Transverse colon (tissue), 4 donors: ENCODE results near the gene SNX1. TPM values are rescaled to one million over a fixed set of nuclear protein-coding genes. Genes with fewer than 3 reads are reported as not detected.
"Not testable (repeated sequence)": the region's sequence is repeated elsewhere in the genome, so short reads cannot be mapped to it uniquely, and the experiment has no call there.

Source experiments
- DNase-seq: peaks from one replicate; pipeline ENCODE4 v3.0.0-alpha.2; 2019
- H3K27ac ChIP-seq, 4 donors: fragments of 200-600 bp; sonication (generic); 2 replicates each; pipeline ENCODE4 v1.5.1; 2016 to 2018; ENCODE audit warnings: inconsistent platforms in 4 of 4
- H3K27me3 ChIP-seq: fragments of 200-600 bp; sonication (generic); 2 replicates; pipeline ENCODE4 v1.5.1; 2017; ENCODE audit warnings: inconsistent platforms
- H3K36me3 ChIP-seq, 4 donors: fragments of 200-600 bp; sonication (generic); 2 replicates each; pipeline ENCODE4 v1.5.1; 2017 to 2019; ENCODE audit warnings: inconsistent platforms in 4 of 4
- H3K4me1 ChIP-seq, 4 donors: fragments of 200-600 bp; sonication (generic); 2 replicates each; pipeline ENCODE4 v1.5.1; 2017 to 2020; ENCODE audit warnings: inconsistent platforms in 4 of 4
- H3K4me3 ChIP-seq, 4 donors: fragments of 200-600 bp; sonication (generic); 1 replicate in 1 of 4; 2 replicates in 3 of 4; pipeline versions ENCODE4 v1.5.1 to v1.6.1; 2017 to 2019; ENCODE audit warnings: inconsistent platforms in 4 of 4
- H3K9me3 ChIP-seq, 2 donors: fragments of 200-600 bp; sonication (generic); 2 replicates each; pipeline ENCODE4 v1.5.1; 2017 to 2019; ENCODE audit warnings: inconsistent platforms in 2 of 2
- CTCF ChIP-seq, 5 experiments: fragments of 200-600 bp in 3 of 5; fragments of 450-650 bp in 2 of 5; sonication (generic) in 3 of 5; IDR thresholded peaks; 1 replicate in 2 of 5; 2 replicates in 3 of 5; pipeline ENCODE4 v1.5.1; 2016 to 2017; ENCODE audit warnings: antibody characterized with exemption in 5 of 5, inconsistent platforms in 3 of 5, mild to moderate bottlenecking in 2 of 5, moderate library complexity in 1 of 5
- EP300 ChIP-seq: sonication (generic); formaldehyde crosslinking; IDR thresholded peaks from one replicate; pipeline ENCODE4 v1.6.1; 2017; ENCODE audit warnings: antibody characterized with exemption, low read depth
- POLR2A ChIP-seq: fragments of 450-650 bp; IDR thresholded peaks from one replicate; pipeline ENCODE4 v1.6.1; 2016; ENCODE audit warnings: antibody characterized with exemption, mild to moderate bottlenecking, moderate library complexity
- POLR2AphosphoS5 ChIP-seq, 3 donors: sonication (generic); formaldehyde crosslinking; IDR thresholded peaks; one replicate each; pipeline ENCODE4 v1.6.1; 2016; ENCODE audit warnings: antibody characterized with exemption in 3 of 3
- WGBS, 2 donors: methylation state at CpG; one replicate each; pipeline ENCODE4 v1.1.5; 2018; ENCODE audit warnings: low coverage in 1 of 2; 5-methylcytosine and 5-hydroxymethylcytosine counted together
- in situ Hi-C, 4 donors: fragments of 200-750 bp; cut with MboI; loops; one replicate each; pipeline versions ENCODE4 v1.15.0 to v1.15.1; 2017; ENCODE audit warnings: low sequenced_read_pairs in 3 of 4, low pct_ligation_motif_present in 1 of 4, low pct_unique_long_range_greater_than_20kb in 1 of 4
- intact Hi-C: fragments of 100-400 bp; cut with DNase I; formaldehyde crosslinking; loops from one replicate; pipeline ENCODE4 v1.15.1; 2023; ENCODE audit warnings: low total_unique reads
- total RNA-seq, 4 donors: library from RNA; depleted of rRNA; stranded (reverse); fragments of >200 nt; gene quantifications; one replicate each; pipeline ENCODE4 v1.1.0, GENCODE V29; 2016

The SNX1 gene
- total RNA-seq, 4 donors from 2014 or later, result 42.4 to 91.0 (median 65.4) TPM

GRCh38 chr15:64058279-64058678 is 37.5 kb upstream of the SNX1 start:
- WGBS, 2 donors, result 80% methylated on average over 5 of the region's 5 CpGs; no CpG with 5 or more reads in 1 of the 2 donors
- in situ Hi-C loops, result loop anchor here (25.0 kb wide), 4 partner anchors 121 to 596 kb away; no protein-coding TSS in a partner anchor

GRCh38 chr15:64059104-64059503 is 36.7 kb upstream of the SNX1 start:
- DNase-seq, H3K36me3 ChIP-seq, intact Hi-C loops, H3K9me3 ChIP-seq, H3K4me1 ChIP-seq, H3K27ac ChIP-seq, H3K4me3 ChIP-seq, H3K27me3 ChIP-seq: not testable (repeated sequence)
- in situ Hi-C loops, result loop anchor here (25.0 kb wide), 4 partner anchors 122 to 597 kb away; no protein-coding TSS in a partner anchor
- 93% methylated on average over 2 of the region's 2 CpGs; no CpG with 5 or more reads in 1 of the 2 donors for WGBS, 2 donors

More at GRCh38 chr15:64058279-64058678, 37.5 kb upstream of the SNX1 start:
- Histone ChIP-seq H3K36me3 (no peaks in the 10 kb centered on the region), H3K27me3 (no peaks in the 10 kb centered on the region), H3K4me3 (no peak overlapping the region), H3K4me1 (no peaks in the 10 kb centered on the region), H3K9me3 (no peaks in the 10 kb centered on the region), H3K27ac (no peak overlapping the region)
- intact Hi-C loops, result no loop called here
- DNase-seq, result no peak
- TF ChIP-seq CTCF (IDR thresholded peaks at IDR 0.05), result no peak
- TF ChIP-seq POLR2A, result no peak
- TF ChIP-seq POLR2AphosphoS5 (IDR thresholded peaks at IDR 0.05), result no peak
- TF ChIP-seq EP300, result no peak

- Histone ChIP-seq H3K36me3 (no peaks in the 10 kb centered on the region), H3K27me3 (no peaks in the 10 kb centered on the region), H3K9me3 (no peaks in the 10 kb centered on the region), H3K4me3 (no peak overlapping the region), H3K27ac (no peak overlapping the region), H3K4me1 (no peaks in the 10 kb centered on the region)
- TF ChIP-seq POLR2A (no peak), CTCF (IDR thresholded peaks at IDR 0.05) (no peak), POLR2AphosphoS5 (IDR thresholded peaks at IDR 0.05) (no peak), EP300 (no peak)
- in situ Hi-C loops, result loop anchor here (25.0 kb wide), 4 partner anchors 123 to 598 kb away; no protein-coding TSS in a partner anchor
- no peak for DNase-seq
- 98% methylated on average over 16 of the region's 29 CpGs; no CpG with 5 or more reads in 1 of the 2 donors for WGBS, 2 donors
- intact Hi-C loops, result loop anchor here (10.0 kb wide), 1 partner anchor 326 kb away; no protein-coding TSS in a partner anchor
Measured at GRCh38 chr15:64060716-64061115, 35.1 kb upstream of the SNX1 start.

GRCh38 chr15:64066451-64066850 is 29.3 kb upstream of the SNX1 start:
- no peak overlapping the region for H3K27ac ChIP-seq
- in situ Hi-C loops (loop anchor here (5.0 to 25.0 kb wide), 5 partner anchors 129 to 604 kb away; no protein-coding TSS in a partner anchor), intact Hi-C loops (loop anchor here (10.0 kb wide), 1 partner anchor 332 kb away; no protein-coding TSS in a partner anchor)
- H3K9me3 ChIP-seq, result no peaks in the 10 kb centered on the region
- no peaks in the 10 kb centered on the region for H3K36me3 ChIP-seq
- TF ChIP-seq POLR2AphosphoS5 (IDR thresholded peaks at IDR 0.05) (no peak), POLR2A (no peak), EP300 (no peak), CTCF (IDR thresholded peaks at IDR 0.05) (no peak)
- no peak for DNase-seq
- H3K4me3 ChIP-seq, result no peak overlapping the region
- peaks cover 0 to 29% (median 8%) of the 10 kb centered on the region in 4 donors for H3K4me1 ChIP-seq
- H3K27me3 ChIP-seq, result no peaks in the 10 kb centered on the region
- WGBS, 2 donors, result 57 to 63% methylated on average over 1 of the region's 1 CpG
